Stimulated activated CD8-positive, alpha-beta memory T cell treated with anti-CD3 and anti-CD28 coated beads, Interleukin-4, amount 100 ng/mL, for 48 hours (primary cell): ENCODE data around the gene NUDCD3.

Experiments used
- DNase-seq: peaks from one replicate; pipeline ENCODE4 v3.0.0-alpha.2; 2020

Gene NUDCD3

GRCh38 chr7:44347546-44348114 lies 142.8 kb downstream of the NUDCD3 start:
- no peak for DNase-seq

GRCh38 chr7:44346063-44346462 lies 144.4 kb downstream of the NUDCD3 start:
- no peak for DNase-seq

- DNase-seq, result no peak
Measured at GRCh38 chr7:44341401-44341800, 149.1 kb downstream of the NUDCD3 start.

- no peak for DNase-seq
Measured at GRCh38 chr7:44338600-44338999, 151.9 kb downstream of the NUDCD3 start.

GRCh38 chr7:44336491-44336890 lies 154.0 kb downstream of the NUDCD3 start:
- DNase-seq, result no peak

GRCh38 chr7:44335184-44335583 lies 155.3 kb downstream of the NUDCD3 start:
- no peak for DNase-seq

- no peak for DNase-seq
Measured at GRCh38 chr7:44334734-44335097, 155.7 kb downstream of the NUDCD3 start.

- DNase-seq, result no peak
Measured at GRCh38 chr7:44333911-44334733, 156.3 kb downstream of the NUDCD3 start.

- DNase-seq, result no peak
Measured at GRCh38 chr7:44331682-44332081, 158.8 kb downstream of the NUDCD3 start.

- no peak for DNase-seq
Measured at GRCh38 chr7:44330331-44330730, 160.1 kb downstream of the NUDCD3 start.

- DNase-seq, result no peak
Measured at GRCh38 chr7:44329888-44330287, 160.6 kb downstream of the NUDCD3 start.
